GM18907 (cell line): ENCODE measurements around the gene P3H3.

Experiments
- ATAC-seq: cut with Tn5 transposase; IDR thresholded peaks from one replicate; pipeline ENCODE4 v1.9.1; 2021; ENCODE audit warnings: mild to moderate bottlenecking, moderate library complexity; ENCODE audit not compliant: unreplicated experiment

Gene P3H3

DNA sequence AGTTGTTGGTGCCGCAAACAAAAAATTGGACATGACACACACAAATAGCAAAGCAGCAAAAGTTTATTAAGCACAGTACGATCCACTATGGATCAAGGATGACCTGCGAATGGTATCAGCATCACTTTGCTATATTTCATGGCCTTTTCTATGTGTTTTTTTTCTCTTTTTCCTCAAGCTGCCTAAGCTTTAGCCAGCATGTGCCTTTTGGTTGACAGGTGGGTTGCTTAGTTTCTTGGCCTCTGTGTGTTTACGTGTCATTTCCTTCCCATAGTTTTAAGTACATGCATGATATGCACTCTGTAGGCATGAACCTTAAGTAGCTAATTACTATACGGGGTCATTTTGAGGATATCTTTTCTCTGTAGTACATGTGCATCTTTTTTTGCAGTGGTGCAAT lies 29.1 kb upstream of the P3H3 start:
- no peak for ATAC-seq

- ATAC-seq: no peak
Measured at GRCh38 chr12:6807170-6807569, 21.0 kb upstream of the P3H3 start.

- ATAC-seq: no peak
Measured at GRCh38 chr12:6809056-6809455, 19.2 kb upstream of the P3H3 start.

GRCh38 chr12:6810758-6811157 lies 17.4 kb upstream of the P3H3 start:
- ATAC-seq: no peak

- ATAC-seq: no peak
Measured at GRCh38 chr12:6813363-6813762, 14.8 kb upstream of the P3H3 start.

GRCh38 chr12:6816598-6816997 lies 11.6 kb upstream of the P3H3 start:
- no peak for ATAC-seq

DNA sequence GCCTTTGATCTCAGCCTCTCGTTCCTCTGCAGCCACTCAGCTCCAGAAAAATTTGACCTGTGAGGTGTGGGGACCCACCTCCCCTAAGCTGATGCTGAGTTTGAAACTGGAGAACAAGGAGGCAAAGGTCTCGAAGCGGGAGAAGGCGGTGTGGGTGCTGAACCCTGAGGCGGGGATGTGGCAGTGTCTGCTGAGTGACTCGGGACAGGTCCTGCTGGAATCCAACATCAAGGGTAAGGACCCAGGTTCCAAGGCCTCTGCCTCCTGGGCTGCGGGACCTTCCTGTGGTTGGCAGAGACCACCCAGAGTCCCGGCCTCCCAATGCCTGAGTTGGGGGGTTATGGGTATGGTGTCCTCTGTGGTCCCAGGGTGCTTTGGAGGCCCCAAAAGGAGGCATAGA lies 11.1 kb upstream of the P3H3 start:
- ATAC-seq: no peak

DNA sequence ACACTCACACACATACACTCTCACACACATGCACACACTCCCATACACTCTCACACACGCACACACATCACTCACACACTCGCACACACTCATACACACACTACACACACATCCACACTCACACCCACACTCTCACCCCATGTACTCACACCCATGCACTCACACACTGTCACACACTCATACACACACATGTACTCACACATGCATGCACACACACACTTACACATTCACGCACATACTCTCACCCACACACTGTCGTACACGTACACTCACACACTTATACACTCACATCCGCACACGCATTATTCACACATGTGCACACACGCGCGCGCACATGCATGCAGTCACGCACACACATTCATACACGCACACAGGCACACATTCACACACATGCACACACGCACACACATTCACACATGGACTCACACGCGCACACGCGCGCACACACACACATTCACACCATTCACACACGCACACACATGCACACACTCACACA lies 10.5 kb upstream of the P3H3 start:
- ATAC-seq: no peak

DNA sequence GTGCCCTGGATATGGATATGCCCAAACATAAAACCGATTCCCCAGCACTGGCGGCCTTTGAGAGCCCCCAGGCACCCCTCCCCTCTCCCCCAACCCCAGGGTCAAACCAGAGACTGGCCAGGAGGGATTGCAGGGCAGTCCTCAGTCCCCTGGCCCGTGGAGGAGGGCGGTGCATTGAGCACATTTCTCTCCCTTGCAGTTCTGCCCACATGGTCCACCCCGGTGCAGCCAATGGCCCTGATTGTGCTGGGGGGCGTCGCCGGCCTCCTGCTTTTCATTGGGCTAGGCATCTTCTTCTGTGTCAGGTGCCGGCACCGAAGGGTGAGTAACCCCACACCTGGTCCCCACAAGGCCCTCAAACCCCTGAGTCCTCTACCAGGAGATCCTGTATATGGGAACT lies 10.0 kb upstream of the P3H3 start:
- ATAC-seq: no peak

- no peak for ATAC-seq
Measured at GRCh38 chr12:6818645-6819044, 9.6 kb upstream of the P3H3 start.

- ATAC-seq: no peak
Measured at GRCh38 chr12:6819106-6820030, 8.8 kb upstream of the P3H3 start.

- ATAC-seq: no peak
Measured at GRCh38 chr12:6820166-6820565, 8.0 kb upstream of the P3H3 start.

DNA sequence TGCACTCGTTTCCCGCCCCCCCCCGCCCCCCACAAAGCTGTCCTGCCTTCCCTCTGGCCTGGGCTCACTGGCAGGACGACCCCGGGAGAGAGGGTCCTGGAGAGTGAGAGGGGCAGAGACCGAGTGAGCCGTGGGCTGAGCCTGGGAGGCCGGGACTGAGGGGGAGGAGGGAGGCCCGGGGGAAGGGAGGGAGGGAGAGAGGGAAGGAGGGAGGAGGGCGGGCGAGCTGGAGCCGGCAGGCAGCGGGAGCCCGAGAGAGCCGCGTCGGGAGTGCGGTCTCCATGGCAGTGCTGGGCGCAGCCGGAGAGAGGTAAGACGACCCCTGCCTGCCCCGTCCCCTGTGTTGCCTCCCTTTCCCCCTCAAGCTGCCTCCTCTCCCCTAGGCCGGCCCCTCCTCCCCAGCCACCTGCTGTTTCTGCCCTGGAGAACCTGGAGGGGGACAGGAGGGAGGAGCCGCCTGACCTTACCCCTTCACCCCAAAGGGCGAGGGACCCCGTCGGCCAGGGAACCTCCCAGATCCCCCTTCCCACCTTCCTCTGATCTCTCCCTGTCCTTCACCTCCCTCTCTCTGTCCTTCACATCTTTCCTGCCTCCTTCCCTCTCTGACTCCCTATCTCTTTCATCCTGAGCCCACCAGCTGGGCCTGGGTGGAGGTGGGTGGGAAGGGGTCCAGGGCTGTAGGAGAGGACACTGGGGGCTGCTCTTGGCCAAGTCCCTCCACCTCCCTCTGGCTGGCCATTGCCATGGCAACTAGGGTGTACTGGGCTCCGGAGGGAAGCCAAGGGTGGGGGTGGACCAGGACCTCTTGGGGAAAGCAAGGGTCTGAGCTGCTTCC lies 6.4 kb upstream of the P3H3 start, which contains the start of gene GPR162:
Gene GPR162 (plus strand): TSS at position 231 of the 835 bp plus-strand sequence. CDS start 2,078 bp downstream, outside the sequence.
- no peak for ATAC-seq

DNA sequence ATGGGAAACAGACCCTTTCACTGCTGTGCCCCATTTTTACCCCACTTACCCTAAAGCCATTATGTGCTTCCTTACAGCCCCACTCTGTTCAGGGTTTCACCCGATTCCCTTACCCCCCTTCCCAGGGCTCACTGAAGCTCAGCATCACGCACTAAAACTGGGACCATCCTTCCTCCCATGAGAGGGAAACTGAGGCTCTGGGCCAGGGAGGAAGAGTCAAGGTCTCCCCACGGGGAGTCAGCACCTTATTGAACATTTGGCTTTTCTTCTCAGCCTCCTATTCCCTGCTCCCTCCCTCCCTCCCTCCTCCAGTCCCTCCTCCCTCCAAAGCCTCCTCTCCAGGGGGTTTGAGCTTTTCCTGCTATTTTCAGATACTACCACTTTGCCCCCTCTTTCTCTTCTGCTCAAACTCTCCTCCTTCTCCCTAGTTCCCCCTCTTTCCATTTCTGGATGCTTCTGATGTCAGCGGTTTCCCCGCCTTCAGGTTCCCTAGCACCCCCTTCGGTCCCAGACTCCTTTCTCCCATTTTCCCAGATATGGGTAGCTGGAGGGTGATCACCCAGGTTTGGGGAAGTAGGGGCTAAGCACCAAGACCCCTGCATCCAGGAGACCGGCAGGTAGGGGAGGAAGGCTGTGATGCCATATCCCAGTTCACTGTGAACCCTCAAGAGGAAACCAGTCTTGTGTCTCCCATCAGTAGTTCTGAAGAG lies 5.6 kb upstream of the P3H3 start:
- no peak for ATAC-seq

- ATAC-seq: no peak
Measured at GRCh38 chr12:6823182-6824084, 4.8 kb upstream of the P3H3 start.

- no peak for ATAC-seq
Measured at GRCh38 chr12:6824085-6824775, 4.0 kb upstream of the P3H3 start.

- no peak for ATAC-seq
Measured at GRCh38 chr12:6824901-6825381, 3.3 kb upstream of the P3H3 start.

DNA sequence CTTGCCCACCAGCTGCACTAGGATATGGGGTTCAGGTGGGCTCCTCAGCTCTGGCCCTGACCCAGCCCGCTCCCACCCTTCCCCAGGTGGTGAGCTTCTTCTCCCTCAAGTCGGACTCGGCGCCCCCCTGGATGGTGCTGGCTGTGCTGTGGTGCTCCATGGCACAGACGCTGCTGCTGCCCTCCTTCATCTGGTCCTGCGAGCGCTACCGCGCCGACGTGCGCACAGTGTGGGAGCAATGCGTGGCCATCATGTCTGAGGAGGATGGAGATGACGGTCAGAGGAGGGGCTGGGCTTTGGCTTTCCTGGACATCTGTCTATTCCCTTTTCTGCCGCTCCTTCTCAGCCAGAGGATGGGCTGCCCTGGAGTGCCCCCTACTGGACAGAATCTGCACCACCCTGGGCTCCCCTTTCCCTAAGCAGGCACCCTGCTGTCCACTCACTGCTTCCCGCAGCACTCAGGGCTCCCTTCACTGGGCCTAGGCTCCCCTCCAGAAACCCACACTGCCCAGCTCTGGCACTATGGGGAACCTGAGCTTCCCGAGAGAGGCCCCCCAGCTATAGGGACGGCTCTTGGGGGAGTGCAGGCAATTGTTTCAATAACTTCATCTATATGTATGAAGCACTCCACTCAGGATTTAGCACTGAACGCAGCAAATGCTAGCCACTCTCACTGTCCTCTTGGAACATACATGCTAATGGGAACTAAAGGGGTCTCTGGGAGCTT lies 2.6 kb upstream of the P3H3 start:
- no peak for ATAC-seq
